Renal cortex interstitium (tissue), 11 donors: ENCODE results near the gene PHRF1. TPM values are rescaled to one million over a fixed set of nuclear protein-coding genes. Genes with fewer than 3 reads are reported as not detected.
"Not testable (repeated sequence)": the region's sequence is repeated elsewhere in the genome, so short reads cannot be mapped to it uniquely, and the experiment has no call there.

Experiments
- DNase-seq, 11 donors: peaks; one replicate each; pipeline ENCODE4 v3.0.0-alpha.2; 2013; ENCODE audit warnings: low read depth in 9 of 11, low spot score in 4 of 11; ENCODE audit errors: extremely low read depth in 1 of 11
- polyA plus RNA-seq, 3 donors: library from polyadenylated mRNA; unstranded; fragments of 120-200 nt; gene quantifications; one replicate each; pipeline ENCODE4 v1.2.1, GENCODE V29; 2013; ENCODE audit not compliant: insufficient read length in 3 of 3

The PHRF1 gene
- polyA plus RNA-seq, 3 donors: 18.6 to 27.7 (median 27.0) TPM

GRCh38 chr11:637333-637592, 61.0 kb downstream of the PHRF1 start:
- DNase-seq: no peak

GRCh38 chr11:637593-638521, 61.6 kb downstream of the PHRF1 start:
- no peak for DNase-seq

DNA sequence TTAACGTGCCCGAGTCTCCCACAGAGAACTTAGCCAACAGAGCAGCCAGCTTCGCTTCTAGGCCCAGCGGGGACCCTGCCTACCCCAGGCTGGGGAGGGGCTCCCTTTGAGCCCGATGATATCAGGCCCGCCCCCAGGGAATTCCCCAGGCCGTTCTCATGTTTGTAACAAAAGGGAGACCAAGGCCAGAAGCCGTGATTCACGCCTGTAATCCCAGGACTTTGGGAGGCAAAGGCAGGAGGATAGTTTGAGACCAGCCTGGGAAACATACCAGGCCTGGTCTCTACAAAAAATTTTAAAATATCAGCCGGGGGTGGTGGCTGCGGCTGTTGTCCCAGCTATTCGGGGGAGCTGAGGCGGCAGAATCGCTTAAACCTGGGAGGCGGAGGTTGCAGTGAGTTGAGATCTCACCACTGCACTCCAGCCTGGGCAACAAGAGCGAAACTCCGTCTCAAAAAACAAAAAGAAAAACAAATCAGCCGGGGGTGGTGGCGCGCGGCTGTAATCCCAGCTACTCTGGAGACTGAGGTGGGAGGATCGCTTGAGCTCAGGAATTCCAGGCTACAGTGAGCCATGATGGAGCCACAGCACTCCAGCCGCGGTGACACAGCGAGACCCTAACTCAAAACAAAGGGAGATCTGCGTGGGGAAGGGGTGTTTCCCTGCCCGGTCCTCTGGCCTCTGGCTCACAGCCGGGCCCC, 62.5 kb downstream of the PHRF1 start:
- no peak for DNase-seq

- DNase-seq: no peak
Observed at GRCh38 chr11:639332-639955, 63.2 kb downstream of the PHRF1 start.

DNA sequence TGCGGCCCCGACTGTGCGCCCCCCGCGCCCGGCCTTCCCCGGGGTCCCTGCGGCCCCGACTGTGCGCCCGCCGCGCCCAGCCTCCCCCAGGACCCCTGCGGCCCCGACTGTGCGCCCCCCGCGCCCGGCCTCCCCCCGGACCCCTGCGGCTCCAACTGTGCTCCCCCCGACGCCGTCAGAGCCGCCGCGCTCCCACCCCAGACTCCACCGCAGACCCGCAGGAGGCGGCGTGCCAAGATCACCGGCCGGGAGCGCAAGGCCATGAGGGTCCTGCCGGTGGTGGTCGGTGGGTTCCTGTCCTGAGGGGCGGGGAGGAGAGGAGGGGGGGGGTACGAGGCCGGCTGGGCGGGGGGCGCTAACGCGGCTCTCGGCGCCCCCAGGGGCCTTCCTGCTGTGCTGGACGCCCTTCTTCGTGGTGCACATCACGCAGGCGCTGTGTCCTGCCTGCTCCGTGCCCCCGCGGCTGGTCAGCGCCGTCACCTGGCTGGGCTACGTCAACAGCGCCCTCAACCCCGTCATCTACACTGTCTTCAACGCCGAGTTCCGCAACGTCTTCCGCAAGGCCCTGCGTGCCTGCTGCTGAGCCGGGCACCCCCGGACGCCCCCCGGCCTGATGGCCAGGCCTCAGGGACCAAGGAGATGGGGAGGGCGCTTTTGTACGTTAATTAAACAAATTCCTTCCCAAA, 63.9 kb downstream of the PHRF1 start:
- no peak for DNase-seq

GRCh38 chr11:641806-642370, 65.6 kb downstream of the PHRF1 start:
- no peak for DNase-seq

GRCh38 chr11:643366-643765, 67.1 kb downstream of the PHRF1 start:
- no peak for DNase-seq

- DNase-seq: no peak
Observed at GRCh38 chr11:643849-644738, 67.8 kb downstream of the PHRF1 start.

- no peak for DNase-seq
Observed at GRCh38 chr11:645536-645935, 69.3 kb downstream of the PHRF1 start.

DNA sequence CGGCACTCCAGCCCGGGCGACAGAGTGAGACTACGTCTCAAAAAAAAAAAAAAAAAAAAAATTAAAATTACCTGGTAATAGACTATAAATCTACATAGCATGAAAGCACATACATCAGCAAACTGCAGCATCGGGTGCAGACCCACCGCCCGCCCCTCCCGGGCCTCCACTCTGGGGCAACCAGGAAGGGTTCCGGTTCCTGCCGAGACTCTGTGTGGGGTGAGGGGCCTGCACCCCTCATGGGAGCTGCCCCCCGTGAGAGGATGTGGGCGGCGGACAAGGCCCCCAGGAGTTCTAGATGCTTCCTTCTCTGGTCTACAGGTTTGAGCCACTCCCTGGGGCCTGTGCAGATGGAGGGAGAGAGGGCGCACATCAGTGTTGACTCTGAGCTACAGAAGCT, 69.9 kb downstream of the PHRF1 start:
- no peak for DNase-seq

DNA sequence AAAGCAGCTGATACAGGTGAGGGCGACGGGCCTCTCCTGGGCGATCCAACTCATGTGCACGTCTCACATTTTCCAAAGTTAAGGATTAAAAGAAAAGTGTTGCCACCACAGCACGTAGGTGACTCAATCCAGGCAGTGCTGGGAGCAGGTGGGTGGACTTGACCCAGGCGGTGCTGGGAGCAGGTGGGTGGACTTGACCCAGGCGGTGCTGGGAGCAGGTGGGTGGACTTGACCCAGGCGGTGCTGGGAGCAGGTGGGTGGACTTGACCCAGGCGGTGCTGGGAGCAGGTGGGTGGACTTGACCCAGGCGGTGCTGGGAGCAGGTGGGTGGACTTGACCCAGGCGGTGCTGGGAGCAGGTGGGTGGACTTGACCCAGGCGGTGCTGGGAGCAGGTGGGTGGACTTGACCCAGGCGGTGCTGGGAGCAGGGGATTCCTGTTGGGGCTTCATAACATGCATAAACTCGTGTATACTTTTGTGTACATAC, 71.4 kb downstream of the PHRF1 start:
- not testable (repeated sequence) for DNase-seq

GRCh38 chr11:650482-650881, 74.2 kb downstream of the PHRF1 start:
- no peak for DNase-seq

GRCh38 chr11:653136-653535, 76.9 kb downstream of the PHRF1 start:
- DNase-seq: not testable (repeated sequence)

- DNase-seq: no peak
Observed at GRCh38 chr11:653837-654236, 77.6 kb downstream of the PHRF1 start.

GRCh38 chr11:654444-654843, 78.2 kb downstream of the PHRF1 start:
- DNase-seq: not testable (repeated sequence)

DNA sequence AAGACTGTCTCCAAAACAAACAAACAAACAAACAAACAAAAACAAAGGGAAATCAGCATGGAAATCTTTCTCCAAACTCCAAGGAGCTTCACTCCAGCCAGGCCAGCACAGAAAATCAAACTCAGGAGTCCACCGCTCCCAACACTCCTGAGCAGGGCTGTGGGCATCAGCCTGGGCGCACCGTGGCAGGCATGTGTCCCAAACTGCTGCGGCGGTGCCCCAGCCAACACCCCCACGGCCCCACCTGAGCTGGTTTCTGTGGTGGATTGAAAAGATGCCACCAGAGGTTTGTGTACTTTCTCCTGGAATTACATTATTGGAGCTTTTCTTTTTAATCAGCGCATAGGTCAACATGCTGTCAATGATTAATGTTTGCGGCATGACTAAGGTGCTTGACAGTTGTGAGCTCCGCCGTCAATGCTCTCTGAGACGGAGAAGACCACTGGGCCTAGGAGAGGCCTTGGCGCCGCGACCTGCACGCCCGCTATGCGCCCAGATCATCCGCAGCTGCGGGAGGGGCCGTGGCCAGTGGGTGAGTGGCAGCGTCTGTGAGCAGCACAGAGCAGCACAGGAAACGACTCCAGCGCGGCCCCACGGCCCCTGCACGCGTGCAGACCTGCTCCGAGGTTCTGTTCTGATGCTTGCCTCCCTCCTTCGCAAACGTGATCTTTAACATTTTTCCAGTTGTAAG, 78.9 kb downstream of the PHRF1 start:
- no peak for DNase-seq

- no peak for DNase-seq
Observed at GRCh38 chr11:656426-656825, 80.2 kb downstream of the PHRF1 start.

- DNase-seq: no peak
Observed at GRCh38 chr11:656866-657265, 80.6 kb downstream of the PHRF1 start.
